HG02642 (cell line): Measurements from ENCODE around the gene TICRR.

Source experiments
- ATAC-seq: cut with Tn5 transposase; IDR thresholded peaks from one replicate; pipeline ENCODE4 v1.9.1; 2021; ENCODE audit warnings: mild to moderate bottlenecking; ENCODE audit not compliant: unreplicated experiment, poor library complexity

The TICRR gene

GRCh38 chr15:89652666-89653065 lies 77.4 kb downstream of the TICRR start:
- no peak for ATAC-seq

GRCh38 chr15:89653578-89653977 lies 78.3 kb downstream of the TICRR start:
- no peak for ATAC-seq

GRCh38 chr15:89654301-89654761 lies 79.1 kb downstream of the TICRR start:
- no peak for ATAC-seq

- ATAC-seq: no peak
Measured at GRCh38 chr15:89654847-89655805, 79.9 kb downstream of the TICRR start, which contains the start of gene KIF7. Gene KIF7, minus strand, starts transcription at chr15:89655467. Its CDS starts 2,537 bp downstream, at chr15:89652930.

GRCh38 chr15:89656116-89656815 lies 81.0 kb downstream of the TICRR start:
- no peak for ATAC-seq

- no peak for ATAC-seq
Measured at GRCh38 chr15:89657686-89658200, 82.5 kb downstream of the TICRR start.

GRCh38 chr15:89659295-89659694 lies 84.0 kb downstream of the TICRR start:
- no peak for ATAC-seq

GRCh38 chr15:89660556-89660955 lies 85.3 kb downstream of the TICRR start:
- ATAC-seq: no peak

- no peak for ATAC-seq
Measured at GRCh38 chr15:89662893-89663626, 87.8 kb downstream of the TICRR start.

- no peak for ATAC-seq
Measured at GRCh38 chr15:89664441-89665350, 89.4 kb downstream of the TICRR start.

- peak; percentile 49 for ATAC-seq
Measured at GRCh38 chr15:89665449-89666181, 90.3 kb downstream of the TICRR start.

GRCh38 chr15:89666184-89666857 lies 91.1 kb downstream of the TICRR start:
- no peak for ATAC-seq

GRCh38 chr15:89666858-89667705 lies 91.8 kb downstream of the TICRR start:
- no peak for ATAC-seq

GRCh38 chr15:89667706-89667960 lies 92.4 kb downstream of the TICRR start:
- no peak for ATAC-seq

- ATAC-seq: no peak
Measured at GRCh38 chr15:89668171-89668570, 92.9 kb downstream of the TICRR start.

- ATAC-seq: no peak
Measured at GRCh38 chr15:89669309-89669865, 94.1 kb downstream of the TICRR start.

- ATAC-seq: no peak
Measured at GRCh38 chr15:89669941-89670340, 94.7 kb downstream of the TICRR start.
